Renal cortex interstitium (tissue), 3 donors: ENCODE data around the gene MAP2K2. TPM values are rescaled to one million over a fixed set of nuclear protein-coding genes. Genes with fewer than 3 reads are reported as not detected.

Experiments used
- polyA plus RNA-seq, 3 donors: library from polyadenylated mRNA; unstranded; fragments of 120-200 nt; gene quantifications; one replicate each; pipeline ENCODE4 v1.2.1, GENCODE V29; 2013; ENCODE audit not compliant: insufficient read length in 3 of 3

Gene MAP2K2
- polyA plus RNA-seq, 3 donors: 85.6 to 125 (median 124) TPM

Other genes with a start within 250 kb of the MAP2K2 start
- gene ATCAY, start 243.4 kb downstream of the MAP2K2 start, polyA plus RNA-seq: under 1 TPM; 0.33 to 0.51 (median 0.39) TPM
- gene NMRK2, start 191.1 kb downstream of the MAP2K2 start, polyA plus RNA-seq: not detected
- gene DAPK3, start 153.0 kb downstream of the MAP2K2 start, polyA plus RNA-seq: 10 to 100 TPM; 32.7 to 50.8 (median 42.1) TPM
- gene EEF2, start 138.7 kb downstream of the MAP2K2 start, polyA plus RNA-seq: 1,000 to 10,000 TPM; 1,532 to 1,936 (median 1,761) TPM
- gene PIAS4, start 116.4 kb downstream of the MAP2K2 start, polyA plus RNA-seq: 10 to 100 TPM; 30.7 to 36.6 (median 33.3) TPM
- gene ZBTB7A, start 57.2 kb downstream of the MAP2K2 start, polyA plus RNA-seq: 10 to 100 TPM in 2 of 3 donors, 1 to 10 TPM in 1; 7.6 to 13.8 (median 10.5) TPM
- 1 to 10 TPM in 1 of 3 donors, under 1 TPM in 2; 0.56 to 1.2 (median 0.95) TPM for gene CREB3L3, start 29.5 kb upstream of the MAP2K2 start, polyA plus RNA-seq
- gene SIRT6, start 58.4 kb upstream of the MAP2K2 start, polyA plus RNA-seq: 10 to 100 TPM; 17.1 to 28.6 (median 21.7) TPM
- gene ANKRD24, start 58.6 kb upstream of the MAP2K2 start, polyA plus RNA-seq: 1 to 10 TPM in 2 of 3 donors, under 1 TPM in 1; 0.79 to 2.3 (median 1.1) TPM
- under 1 TPM; 0.36 to 0.82 (median 0.54) TPM for gene EBI3, start 105.4 kb upstream of the MAP2K2 start, polyA plus RNA-seq
- gene YJU2, start 123.0 kb upstream of the MAP2K2 start, polyA plus RNA-seq: 10 to 100 TPM; 19.5 to 26.6 (median 21.4) TPM
- gene SHD, start 155.1 kb upstream of the MAP2K2 start, polyA plus RNA-seq: 1 to 10 TPM; 1.5 to 3.5 (median 3.0) TPM
- gene TMIGD2, start 178.3 kb upstream of the MAP2K2 start, polyA plus RNA-seq: under 1 TPM; 0.22 to 0.39 (median 0.38) TPM
- 1 to 10 TPM; 5.6 to 8.7 (median 6.9) TPM for gene FSD1, start 180.5 kb upstream of the MAP2K2 start, polyA plus RNA-seq
- gene STAP2, start 214.7 kb upstream of the MAP2K2 start, polyA plus RNA-seq: 10 to 100 TPM; 23.8 to 37.6 (median 28.7) TPM
- 10 to 100 TPM; 21.3 to 31.4 (median 26.0) TPM for gene MPND, start 219.4 kb upstream of the MAP2K2 start, polyA plus RNA-seq